ENCODE data around the gene DTX1. TPM values are rescaled to one million over a fixed set of nuclear protein-coding genes. Genes with fewer than 3 reads are reported as not detected.

DTX1 gene
- total and polyA plus RNA-seq, 2 of the 13 experiments (the other 11 are each of a cell fraction or from before 2014, with no cell fraction given) = not detected

- TF ChIP-seq ARID5B (CRISPR knock-in tag; IDR thresholded peaks at IDR 0.05) (no peak), ZNF326 (CRISPR knock-in tag; IDR thresholded peaks at IDR 0.05; ENCODE audit: borderline replicate concordance) (no peak), TBX2 (CRISPR knock-in tag; IDR thresholded peaks at IDR 0.05; ENCODE audit: borderline replicate concordance) (no peak)
Observed at GRCh38 chr12:113091506-113091905, 35.0 kb downstream of the DTX1 start (continued).

DNA sequence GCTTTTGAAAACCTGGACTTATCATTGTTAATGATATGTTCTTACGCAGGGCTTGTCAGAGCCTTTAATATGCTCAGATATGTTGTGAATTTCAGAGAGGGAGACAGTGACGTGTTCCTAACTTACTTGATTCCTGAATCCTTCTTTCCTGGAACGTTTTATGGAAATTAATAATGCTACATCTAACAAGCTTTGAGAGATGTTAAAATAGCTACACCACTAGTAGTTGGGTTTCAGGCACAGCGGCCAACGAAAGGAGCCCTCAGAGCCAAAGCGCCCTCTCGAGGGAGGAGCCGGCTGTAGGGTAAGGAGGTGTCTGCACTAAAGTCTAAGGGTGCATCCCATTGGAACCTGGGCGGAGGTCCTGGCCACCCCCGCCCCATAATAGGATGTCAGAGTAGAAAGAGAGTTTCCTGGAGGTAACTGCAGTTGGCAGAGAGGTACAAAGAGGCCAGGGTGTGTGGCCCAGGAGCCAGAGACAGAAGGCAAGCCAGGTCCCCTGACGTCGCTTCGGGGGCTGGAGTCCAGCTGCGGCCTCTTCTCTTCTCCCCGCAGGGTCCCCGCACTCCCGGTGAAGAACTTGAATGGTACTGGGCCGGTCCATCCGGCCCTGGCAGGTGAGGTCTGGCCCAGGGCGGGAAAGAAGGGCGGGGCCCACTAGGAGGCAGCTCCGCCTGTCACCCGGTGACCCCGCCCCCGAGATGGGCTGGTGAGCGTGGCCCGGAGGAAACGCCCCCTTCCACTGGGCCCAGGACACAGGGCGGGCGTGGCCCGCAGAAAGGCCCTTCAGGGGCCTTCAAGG, 36.3 kb downstream of the DTX1 start:
- POLR2A ChIA-PET = interaction anchor here (0.7 kb wide), 1 partner anchor 18 kb away, joined by 3 read pairs; no protein-coding TSS in a partner anchor
- BruUV-seq (replicated peaks) = no TSS peak
- in situ Hi-C loops (cut with HindIII; ENCODE audit: extremely low pct_ligation_motif_present, low pct_unique_long_range_greater_than_20kb) = no loop called here

More for the DNA sequence above, 36.3 kb downstream of the DTX1 start:
- Histone ChIP-seq H4K20me1 (ENCODE audit: insufficient read depth, low read length) (no peaks in the 10 kb centered on the region), H3K4me1 (ENCODE audit: insufficient read depth, low read length) (no peaks in the 10 kb centered on the region), H3K36me3 (replicated peaks in 1 of 2; ENCODE audit: control insufficient read depth in 1 of 2, insufficient read depth in 2 of 2, low read length in 2 of 2) (no peaks in the 10 kb centered on the region), H3K27me3 (ENCODE audit: control insufficient read depth in 1 of 2, insufficient read depth in 2 of 2, low read length in 2 of 2) (peaks cover 1 to 5% of the 10 kb centered on the region in 2 experiments; a peak in 2 of 5 replicates), H3K4me2 (ENCODE audit: low read depth, low read length) (no peak overlapping the region), H2AFZ (ENCODE audit: low read length) (no peak overlapping the region), H3K9me3 (ENCODE audit: low read length) (no peaks in the 10 kb centered on the region), H3K9ac (ENCODE audit: insufficient read depth, low read depth, low read length) (no peak overlapping the region), H3K4me3 (replicated peaks in 1 of 3; ENCODE audit: insufficient read depth in 1 of 3, low read depth in 2 of 3, low read length in 3 of 3) (no peak overlapping the region), H3K27ac (ENCODE audit: extremely low read length, insufficient read depth, low read length) (no peak overlapping the region), H3K79me2 (ENCODE audit: insufficient read depth, low read length) (no peaks in the 10 kb centered on the region)
- 43% methylated on average over 15 of the region's 31 CpGs for WGBS (ENCODE audit: low lambda C conversion rate)
- peak; percentile 38 for TF ChIP-seq CTCF (CRISPR knock-in tag; IDR thresholded peaks at IDR 0.05)
- no peak for TF ChIP-seq NFIB (CRISPR knock-in tag; IDR thresholded peaks at IDR 0.05; ENCODE audit: borderline replicate concordance)
- TF ChIP-seq STAG1 (CRISPR knock-in tag; IDR thresholded peaks at IDR 0.05) = peak; percentile 38
- intact Hi-C loops (cut with micrococcal nuclease; ENCODE audit: unreplicated experiment) = no loop called here
- no peak for FAIRE-seq
- DNase-seq (ENCODE audit: low spot score) = no peak
- ATAC-seq = peak; percentile 27; the same call in 1 of the 3 replicates
- CTCF ChIA-PET (ENCODE audit: low intra/inter-chr PET ratio, low total read pairs) = interaction anchor here (1.4 kb wide), 1 partner anchor 44 kb away, joined by 4 read pairs; no protein-coding TSS in a partner anchor

All from HepG2 (cell line).